T-helper 17 cell (primary cell): ENCODE data around the gene DUOXA1. TPM values are rescaled to one million over a fixed set of nuclear protein-coding genes. Genes with fewer than 3 reads are reported as not detected.
A peak's percentile ranks its signal among the peaks of the same experiment; 100 is the strongest.
"Not testable (repeated sequence)": the region's sequence is repeated elsewhere in the genome, so short reads cannot be mapped to it uniquely, and the experiment has no call there.

Experiments
- ATAC-seq: fragments of 150-1000 bp; cut with Tn5 transposase; 2 replicates; pipeline ENCODE4 v1.10.0; 2021; ENCODE audit warnings: mild to moderate bottlenecking, moderate library complexity
- DNase-seq, 3 donors: peaks; one replicate each; pipeline versions ENCODE4 v3.0.0 to v3.0.0-alpha.2; 2020 to 2021
- H3K9me3 ChIP-seq: one replicate; pipeline ENCODE4 v1.7.0; 2013; ENCODE audit warnings: low read length, mild to moderate bottlenecking; ENCODE audit not compliant: control insufficient read depth, poor library complexity, severe bottlenecking
- H3K27ac Mint-ChIP-seq: one replicate; pipeline ENCODE4 v1.8.0; 2022; ENCODE audit warnings: mild to moderate bottlenecking, moderate library complexity, mixed read lengths
- H3K27me3 Mint-ChIP-seq: one replicate; pipeline ENCODE4 v1.8.0; 2022; ENCODE audit warnings: mixed read lengths
- H3K36me3 Mint-ChIP-seq: one replicate; pipeline ENCODE4 v1.8.0; 2022; ENCODE audit warnings: low read depth, mixed read lengths
- H3K4me1 Mint-ChIP-seq: one replicate; pipeline ENCODE4 v1.8.0; 2022; ENCODE audit warnings: mild to moderate bottlenecking, mixed read lengths
- H3K4me3 Mint-ChIP-seq: one replicate; pipeline ENCODE4 v1.8.0; 2022; ENCODE audit warnings: mild to moderate bottlenecking, moderate library complexity, mixed read lengths
- total RNA-seq, 4 donors: library from RNA in 2 of 4; stranded (reverse) in 2 of 4; gene quantifications; one replicate each; pipeline ENCODE4 v1.2.3 and lab custom pipeline; 2022 to 2026

DUOXA1 gene
- total RNA-seq, 2 donors from 2014 or later: 0.57 TPM; not detected in 1

DNA sequence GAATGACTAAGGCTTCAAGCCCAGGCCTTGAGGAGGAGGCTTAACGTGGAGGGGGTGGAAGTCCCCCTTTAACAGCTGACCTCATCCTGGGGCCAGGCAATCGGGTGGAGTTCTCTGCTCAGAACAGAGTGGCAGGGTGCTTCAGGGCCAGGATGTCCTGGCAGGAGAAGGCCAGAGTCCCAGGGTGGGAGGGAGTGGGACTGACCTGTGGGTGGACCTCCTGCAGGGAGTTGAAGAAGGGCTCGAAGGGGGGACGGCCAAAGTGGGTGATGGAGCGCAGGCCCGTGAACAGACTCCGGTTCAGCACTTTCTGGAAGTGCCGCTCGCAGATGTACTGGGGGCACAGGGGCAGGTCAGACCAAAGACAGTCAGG, 35.3 kb downstream of the DUOXA1 start:
- H3K27ac Mint-ChIP-seq: no peak overlapping the region
- H3K4me1 Mint-ChIP-seq: no peaks in the 10 kb centered on the region
- H3K27me3 Mint-ChIP-seq: peaks cover 28% of the 10 kb centered on the region
- H3K36me3 Mint-ChIP-seq: peaks cover 6% of the 10 kb centered on the region
- ATAC-seq (no peak), DNase-seq (no peak)
- H3K4me3 Mint-ChIP-seq: no peak overlapping the region
- H3K9me3 ChIP-seq: no peaks in the 10 kb centered on the region

DNA sequence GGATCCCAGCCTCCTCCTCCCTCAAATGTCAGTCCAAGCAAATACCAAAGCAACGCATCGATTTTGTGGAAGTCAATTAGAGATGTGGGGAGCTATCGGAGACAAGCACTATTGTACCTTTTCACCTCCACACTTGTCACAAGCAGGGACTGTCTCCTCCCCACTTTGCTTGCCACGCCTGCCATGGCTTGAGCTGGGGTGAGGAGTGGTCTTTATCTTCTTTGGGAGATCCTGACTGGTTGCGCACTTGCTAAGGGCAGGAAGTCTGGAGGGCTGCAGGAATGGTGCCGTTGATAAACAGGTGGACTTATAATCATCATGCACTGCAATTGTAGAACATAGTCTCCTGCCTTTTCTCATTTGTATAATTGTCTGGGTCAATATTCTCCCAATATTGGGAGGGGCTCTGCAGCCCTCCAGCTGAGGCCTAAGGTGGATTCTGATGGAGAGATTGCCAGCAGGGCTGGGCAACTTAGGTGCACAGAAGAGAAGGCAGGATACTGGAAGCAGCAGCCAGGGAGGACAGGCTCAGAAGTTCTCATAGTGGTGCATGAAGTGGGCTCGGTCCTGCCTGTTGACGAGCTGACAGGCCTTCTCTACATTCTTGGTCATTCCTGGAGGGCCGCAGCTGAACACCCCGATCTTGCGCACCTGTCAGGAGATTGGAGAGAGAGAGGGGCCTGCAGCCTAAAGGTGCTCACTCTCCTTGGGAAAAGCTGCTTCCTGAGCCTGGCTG, 35.9 kb downstream of the DUOXA1 start:
- Mint-ChIP-seq H3K4me3 (no peak overlapping the region), H3K4me1 (no peaks in the 10 kb centered on the region), H3K27ac (no peak overlapping the region), H3K36me3 (peaks cover 6% of the 10 kb centered on the region), H3K27me3 (peaks cover 30% of the 10 kb centered on the region)
- no peaks in the 10 kb centered on the region for H3K9me3 ChIP-seq
- DNase-seq (no peak), ATAC-seq (no peak)

DNA sequence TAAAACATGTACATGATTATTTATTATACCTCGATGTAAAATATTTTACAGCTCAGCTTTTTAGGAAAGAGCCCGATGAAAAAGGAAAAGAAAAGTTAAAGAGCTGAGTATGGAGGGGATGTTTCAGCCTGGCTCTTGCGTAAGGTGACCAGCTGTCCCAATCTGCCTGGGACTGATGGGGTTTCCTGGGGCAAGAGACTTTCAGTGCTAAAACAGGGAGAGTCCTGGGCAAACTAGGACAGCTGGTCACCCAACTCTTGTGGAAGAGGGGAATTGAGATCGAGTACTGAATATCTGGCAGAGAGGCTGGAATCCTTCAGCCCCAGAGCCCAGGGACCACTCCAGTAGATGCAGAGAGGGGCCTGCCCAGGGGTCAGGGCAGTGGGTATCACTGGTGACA, 36.7 kb downstream of the DUOXA1 start:
- H3K27ac Mint-ChIP-seq: no peak overlapping the region
- H3K36me3 Mint-ChIP-seq: peaks cover 6% of the 10 kb centered on the region
- ATAC-seq: no peak
- peaks cover 38% of the 10 kb centered on the region for H3K27me3 Mint-ChIP-seq
- H3K4me1 Mint-ChIP-seq: no peaks in the 10 kb centered on the region
- DNase-seq: no peak
- no peaks in the 10 kb centered on the region for H3K9me3 ChIP-seq
- no peak overlapping the region for H3K4me3 Mint-ChIP-seq

DNA sequence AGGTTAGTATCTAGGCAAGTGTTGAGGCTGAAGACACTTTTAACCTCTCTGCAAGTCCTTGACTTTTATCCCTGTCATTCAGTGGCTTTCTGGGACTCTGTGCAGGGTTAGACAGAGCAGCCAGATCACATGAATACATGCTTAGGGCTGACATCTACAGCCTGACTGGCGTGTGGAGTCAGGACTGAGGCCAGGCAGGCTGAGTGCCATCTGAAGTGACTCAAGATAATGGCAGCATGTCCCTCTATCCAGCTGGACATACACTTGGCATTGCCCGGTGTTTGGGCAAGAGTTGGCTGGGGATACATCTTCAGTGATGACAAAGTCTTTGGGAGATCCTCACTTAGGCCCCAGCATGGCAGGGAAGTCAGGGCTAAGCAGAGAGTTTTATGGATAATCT, 38.1 kb downstream of the DUOXA1 start:
- no peak for ATAC-seq

DNA sequence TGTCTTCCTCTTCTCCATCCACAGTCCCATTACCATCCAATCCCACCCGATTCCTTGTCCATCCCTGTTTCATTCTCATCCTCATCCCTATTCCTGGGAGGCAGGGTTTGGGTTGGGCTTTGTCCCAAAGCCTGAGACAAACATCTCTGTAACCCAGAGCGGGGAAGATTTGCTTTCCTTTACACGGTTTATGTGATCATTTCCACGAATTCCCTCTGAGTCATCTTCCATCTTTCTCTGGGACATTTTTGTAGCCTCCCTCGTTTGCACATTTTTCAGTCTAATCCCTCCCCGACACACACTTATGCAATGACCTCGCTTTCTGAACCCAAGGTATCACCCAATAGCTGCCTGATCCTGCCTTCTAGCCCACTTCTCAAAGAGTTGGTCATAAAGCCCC, 38.5 kb downstream of the DUOXA1 start:
- H3K9me3 ChIP-seq: no peaks in the 10 kb centered on the region
- no peaks in the 10 kb centered on the region for H3K4me1 Mint-ChIP-seq
- peaks cover 6% of the 10 kb centered on the region for H3K36me3 Mint-ChIP-seq
- peaks cover 51% of the 10 kb centered on the region for H3K27me3 Mint-ChIP-seq
- H3K27ac Mint-ChIP-seq: no peak overlapping the region
- H3K4me3 Mint-ChIP-seq: peak overlapping the region; percentile 16
- DNase-seq (no peak), ATAC-seq (no peak)

More for the DNA sequence above, 38.1 kb downstream of the DUOXA1 start:
- peaks cover 6% of the 10 kb centered on the region for H3K36me3 Mint-ChIP-seq
- no peak overlapping the region for H3K4me3 Mint-ChIP-seq
- H3K9me3 ChIP-seq: no peaks in the 10 kb centered on the region
- no peak overlapping the region for H3K27ac Mint-ChIP-seq
- no peak for DNase-seq
- H3K27me3 Mint-ChIP-seq: peaks cover 51% of the 10 kb centered on the region
- H3K4me1 Mint-ChIP-seq: no peaks in the 10 kb centered on the region

DNA sequence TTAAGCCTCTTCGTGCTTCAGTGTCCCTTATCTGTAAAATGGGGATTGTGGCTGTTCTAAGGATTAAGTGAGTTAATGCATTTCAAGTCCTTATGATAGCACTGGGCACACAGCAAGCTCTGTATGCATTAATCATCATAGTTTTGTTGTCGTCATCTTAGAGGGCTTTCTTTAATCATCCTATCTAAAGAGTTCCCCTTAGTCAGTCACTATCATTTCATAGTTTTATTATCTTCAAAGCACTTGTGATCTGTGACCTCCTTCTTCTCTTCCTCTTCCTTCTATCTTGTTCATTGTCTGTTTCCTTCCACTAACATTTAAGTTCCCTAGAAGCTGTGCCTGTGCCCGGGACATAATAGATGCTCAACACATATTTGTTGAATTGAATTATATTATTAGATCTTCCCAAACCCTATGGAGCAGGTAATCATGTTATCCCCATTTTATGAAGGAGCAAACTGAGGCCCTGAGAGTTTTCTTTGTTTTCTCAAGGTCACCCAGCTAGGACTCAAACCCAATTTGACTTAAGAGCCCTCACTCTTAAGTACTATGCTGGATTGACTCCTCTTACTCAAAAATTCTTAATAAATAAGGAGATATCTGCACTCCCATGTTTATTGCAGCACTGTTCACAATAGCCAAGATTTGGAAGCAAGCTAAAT, 39.8 kb downstream of the DUOXA1 start:
- H3K27ac Mint-ChIP-seq: no peak overlapping the region
- no peak for ATAC-seq
- H3K36me3 Mint-ChIP-seq: peaks cover 6% of the 10 kb centered on the region
- H3K4me3 Mint-ChIP-seq: no peak overlapping the region
- no peaks in the 10 kb centered on the region for H3K4me1 Mint-ChIP-seq
- no peak for DNase-seq
- H3K9me3 ChIP-seq: no peaks in the 10 kb centered on the region
- H3K27me3 Mint-ChIP-seq: peaks cover 57% of the 10 kb centered on the region

DNA sequence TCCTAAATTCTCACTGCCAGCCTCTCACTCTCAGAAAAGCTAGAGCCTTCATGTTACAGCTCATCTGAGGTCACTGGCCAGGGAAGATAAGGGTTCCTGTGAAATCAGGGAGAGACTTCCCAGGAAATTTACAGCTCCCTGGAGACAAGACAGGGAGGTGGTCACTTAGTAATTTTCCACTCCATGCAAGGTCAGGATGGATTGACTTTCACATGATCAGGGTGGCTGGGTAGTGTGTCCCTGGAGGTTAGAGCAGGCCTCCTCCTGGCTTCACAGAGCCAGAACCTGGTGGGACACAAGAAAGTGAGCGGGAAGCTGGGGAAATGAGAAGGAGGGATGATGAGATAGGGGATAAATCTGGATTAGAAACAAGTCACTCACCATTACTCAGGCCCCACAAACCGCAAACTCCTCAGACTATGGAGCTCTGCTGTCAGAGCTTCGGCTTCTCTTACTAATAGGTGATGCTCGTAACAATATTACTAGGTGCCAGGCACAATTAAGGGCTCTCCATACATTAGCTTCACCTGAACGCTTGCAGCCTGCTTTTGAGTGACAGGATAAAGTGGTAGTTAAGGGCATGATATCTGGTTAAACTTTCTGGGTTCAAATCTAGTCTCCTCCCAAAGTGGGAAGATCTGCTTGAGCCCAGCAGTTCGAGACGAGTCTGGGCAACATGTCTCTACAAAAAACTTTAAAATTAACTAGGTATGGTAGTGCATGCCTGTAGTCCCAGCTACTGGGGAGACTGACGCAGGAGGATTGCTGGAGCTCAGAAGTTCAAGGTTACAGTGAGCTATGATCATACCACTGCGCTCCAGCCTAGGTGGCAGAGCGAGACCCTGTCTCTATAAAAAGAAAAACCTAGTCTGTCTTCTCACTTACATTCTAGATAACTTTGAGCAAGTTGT, 40.6 kb downstream of the DUOXA1 start:
- Mint-ChIP-seq H3K36me3 (peaks cover 6% of the 10 kb centered on the region), H3K4me3 (no peak overlapping the region), H3K4me1 (no peaks in the 10 kb centered on the region), H3K27me3 (peaks cover 63% of the 10 kb centered on the region), H3K27ac (no peak overlapping the region)
- DNase-seq (no peak), ATAC-seq (no peak)
- H3K9me3 ChIP-seq: no peaks in the 10 kb centered on the region

DNA sequence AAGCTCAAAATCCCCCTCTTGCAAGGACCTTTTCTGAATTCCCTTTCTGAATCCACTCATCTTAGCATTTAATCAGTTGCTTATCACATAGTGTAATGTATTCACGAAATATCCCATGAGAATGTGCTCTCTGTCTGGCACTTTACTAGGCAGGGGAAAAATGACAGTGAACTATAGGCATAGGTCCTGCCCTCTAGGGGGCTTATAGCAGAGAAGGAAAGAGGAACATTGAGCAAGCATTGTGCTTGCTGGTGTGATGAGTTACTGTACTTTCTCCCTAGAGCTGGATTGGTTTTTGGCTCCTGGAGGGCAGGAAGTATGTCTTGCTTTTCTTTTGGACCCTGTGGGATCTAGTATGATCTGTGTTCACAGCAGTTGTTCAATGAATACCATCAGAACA, 42.2 kb downstream of the DUOXA1 start:
- Mint-ChIP-seq H3K27ac (no peak overlapping the region), H3K27me3 (peaks cover 74% of the 10 kb centered on the region), H3K36me3 (peaks cover 6% of the 10 kb centered on the region), H3K4me1 (no peaks in the 10 kb centered on the region), H3K4me3 (no peak overlapping the region)
- no peak for DNase-seq
- no peaks in the 10 kb centered on the region for H3K9me3 ChIP-seq
- no peak for ATAC-seq

DNA sequence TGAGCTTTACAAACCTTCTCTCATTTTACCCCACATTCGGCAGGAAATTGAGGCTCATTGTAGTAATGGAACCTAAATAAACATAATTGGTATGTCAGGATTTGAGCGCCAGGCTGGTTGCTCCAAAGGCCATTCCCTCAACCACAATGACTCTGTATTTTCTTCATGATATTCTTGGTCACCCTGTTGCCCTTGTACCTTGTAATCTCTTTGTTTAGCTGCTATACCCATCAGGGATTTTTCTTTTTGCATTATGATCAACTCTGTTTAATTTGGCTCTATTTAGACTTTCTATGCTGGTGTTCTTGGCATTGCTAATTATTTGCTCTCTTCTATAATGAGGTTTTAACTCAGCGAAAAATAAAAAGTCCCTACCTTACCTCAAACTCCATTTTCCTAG, 45.5 kb downstream of the DUOXA1 start:
- Mint-ChIP-seq H3K27ac (no peak overlapping the region), H3K4me1 (no peaks in the 10 kb centered on the region), H3K27me3 (peaks cover 48% of the 10 kb centered on the region), H3K36me3 (no peaks in the 10 kb centered on the region), H3K4me3 (no peak overlapping the region)
- no peaks in the 10 kb centered on the region for H3K9me3 ChIP-seq
- DNase-seq (no peak), ATAC-seq (no peak)

DNA sequence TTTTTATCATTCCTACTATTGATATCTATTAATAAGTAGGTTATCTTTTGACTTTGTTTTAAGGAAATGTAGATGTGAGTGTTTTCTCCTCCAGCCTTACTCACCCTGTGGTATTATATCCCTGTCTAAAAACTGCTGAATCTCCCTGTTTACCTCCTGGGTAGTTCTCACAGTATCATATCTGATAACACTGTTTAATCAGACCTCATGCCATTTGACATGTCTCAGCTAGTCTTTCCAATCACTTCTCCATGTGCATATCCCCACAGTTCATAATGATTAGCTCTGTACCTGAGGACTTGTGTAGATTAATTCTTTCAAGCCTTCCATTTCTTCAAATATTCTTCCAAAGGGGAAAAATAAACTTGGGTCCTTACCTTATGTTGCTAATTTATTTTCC, 46.5 kb downstream of the DUOXA1 start:
- Mint-ChIP-seq H3K36me3 (no peaks in the 10 kb centered on the region), H3K4me3 (no peak overlapping the region), H3K4me1 (no peaks in the 10 kb centered on the region), H3K27me3 (peaks cover 38% of the 10 kb centered on the region), H3K27ac (no peak overlapping the region)
- ATAC-seq: no peak
- H3K9me3 ChIP-seq: no peaks in the 10 kb centered on the region
- DNase-seq: no peak

DNA sequence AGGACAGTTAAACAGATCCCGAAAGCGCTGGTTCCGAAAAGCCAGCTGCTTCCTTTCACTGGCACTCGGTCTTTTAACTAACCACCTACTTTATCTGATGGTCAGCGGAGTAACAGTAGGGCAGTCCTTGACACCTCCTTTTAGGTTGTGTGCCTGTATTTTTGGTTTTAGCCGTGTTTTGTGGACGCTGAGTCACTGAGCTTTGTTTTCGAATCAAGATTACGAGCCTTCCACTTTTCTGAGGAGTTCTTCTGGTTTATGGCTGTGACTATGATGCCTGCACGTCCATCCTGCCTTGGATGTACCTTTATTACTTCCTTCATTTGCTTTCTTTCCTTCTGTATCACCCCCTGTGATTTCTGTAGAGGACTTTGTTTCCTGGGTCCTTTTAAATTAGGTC, 47.3 kb downstream of the DUOXA1 start:
- H3K36me3 Mint-ChIP-seq, ATAC-seq, DNase-seq, H3K9me3 ChIP-seq, H3K27ac Mint-ChIP-seq, H3K4me1 Mint-ChIP-seq, H3K4me3 Mint-ChIP-seq: not testable (repeated sequence)
- peaks cover 30% of the 10 kb centered on the region for H3K27me3 Mint-ChIP-seq

DNA sequence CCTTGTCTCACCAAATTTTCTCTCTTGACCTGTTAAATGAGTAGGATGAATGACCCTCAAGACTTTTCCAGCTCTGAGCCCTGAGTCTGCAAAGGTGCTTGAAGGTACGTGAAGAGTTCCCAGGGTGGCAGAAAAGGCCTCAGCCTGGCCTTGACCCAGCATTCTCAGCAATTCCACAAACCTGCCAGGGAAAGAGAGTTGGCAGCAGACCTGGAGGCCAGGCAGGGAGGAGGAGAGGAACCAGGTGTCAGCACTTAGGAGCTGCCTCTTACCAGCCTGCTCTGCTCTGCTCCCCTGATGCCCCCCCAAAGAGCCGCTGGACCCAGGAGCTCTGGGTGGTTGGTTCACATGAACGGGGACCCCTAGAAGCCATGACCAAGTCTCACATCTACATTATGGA, 49.1 kb downstream of the DUOXA1 start:
- H3K4me3 Mint-ChIP-seq, H3K36me3 Mint-ChIP-seq, H3K27ac Mint-ChIP-seq, DNase-seq, H3K4me1 Mint-ChIP-seq, H3K9me3 ChIP-seq, ATAC-seq: not testable (repeated sequence)
- peaks cover 23% of the 10 kb centered on the region for H3K27me3 Mint-ChIP-seq

DNA sequence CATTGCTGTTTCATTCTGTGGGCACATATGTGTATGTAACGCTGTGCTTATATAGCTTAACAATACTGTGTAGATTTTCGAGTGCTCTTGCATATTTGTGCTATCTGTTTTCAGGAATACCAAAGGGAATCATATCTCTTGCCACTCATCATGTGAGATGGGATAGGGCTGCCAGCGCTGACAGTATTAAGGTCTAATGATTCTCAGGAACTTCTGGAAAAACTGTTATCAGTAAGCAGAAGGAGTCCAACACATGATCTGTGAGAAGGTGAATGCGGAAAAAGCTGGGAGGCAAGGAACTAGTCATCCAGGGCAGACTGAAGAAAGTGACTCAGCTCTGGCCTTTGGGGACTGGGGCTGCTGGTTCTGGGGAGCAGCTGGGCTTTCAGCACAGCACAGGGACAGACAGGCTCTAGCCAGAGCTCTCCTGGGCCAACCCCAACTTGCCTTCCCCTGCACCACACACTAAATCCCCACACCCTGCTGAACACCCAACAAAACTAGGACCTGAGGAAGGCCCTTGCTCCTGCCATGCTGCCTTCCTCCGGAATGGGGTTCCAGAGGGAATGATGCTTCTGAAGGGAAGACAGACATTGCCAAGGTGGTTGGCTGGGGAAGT, 49.9 kb downstream of the DUOXA1 start:
- H3K4me3 Mint-ChIP-seq, ATAC-seq, H3K4me1 Mint-ChIP-seq, DNase-seq, H3K27ac Mint-ChIP-seq, H3K36me3 Mint-ChIP-seq, H3K9me3 ChIP-seq: not testable (repeated sequence)
- H3K27me3 Mint-ChIP-seq: peaks cover 16% of the 10 kb centered on the region
